ENCODE measurements around the gene MICALL2.

The MICALL2 gene

GRCh38 chr7:1493129-1493528, 33.9 kb upstream of the MICALL2 start:
- DNase-seq (ENCODE audit: low spot score), result no peak

- DNase-seq (ENCODE audit: low spot score), result no peak
These were observed 33.4 kb upstream of the MICALL2 start for GRCh38 chr7:1492640-1493039.

DNA sequence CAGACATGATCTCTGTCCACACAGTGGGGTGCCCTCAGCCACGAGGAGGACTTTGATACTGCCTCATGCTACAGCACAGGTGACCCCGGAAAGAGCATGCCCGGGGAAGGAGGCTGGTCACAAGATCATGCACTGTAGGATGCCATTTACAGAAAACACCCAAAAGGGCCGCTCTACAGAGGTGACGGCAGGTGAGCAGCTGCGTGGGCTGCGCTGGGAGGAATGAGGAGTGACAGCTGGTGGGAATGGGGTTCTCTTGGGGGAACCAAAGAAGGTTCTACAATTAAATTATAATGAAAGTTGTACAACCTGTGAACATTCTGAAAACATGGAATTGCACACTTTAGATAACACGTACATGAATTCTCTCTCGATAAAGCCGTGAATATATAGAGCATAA, 33.0 kb upstream of the MICALL2 start:
- DNase-seq (ENCODE audit: low spot score), result no peak

GRCh38 chr7:1490837-1491236, 31.6 kb upstream of the MICALL2 start:
- no peak for DNase-seq (ENCODE audit: low spot score)

DNA sequence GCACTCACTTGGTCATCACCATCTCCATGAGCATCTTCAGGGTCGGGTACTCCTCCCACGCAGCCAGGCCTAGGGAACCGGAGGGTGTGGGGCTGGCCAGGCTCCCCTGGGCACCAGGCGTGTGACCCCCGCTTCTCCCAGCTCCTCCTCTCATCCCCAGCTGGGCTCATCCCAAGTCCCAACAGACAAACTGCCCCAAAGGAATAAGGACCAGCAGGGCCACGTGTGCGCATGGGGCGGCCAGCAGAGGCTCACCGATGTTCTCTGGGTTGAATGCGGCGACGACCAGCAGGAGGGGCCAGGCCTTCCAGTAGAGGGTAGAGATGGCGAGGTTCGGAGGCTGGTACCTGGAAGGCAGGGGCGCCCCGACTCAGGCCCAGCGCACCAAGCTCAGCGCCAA, 30.1 kb upstream of the MICALL2 start:
- no peak for DNase-seq (ENCODE audit: low spot score)

GRCh38 chr7:1488016-1488415, 28.7 kb upstream of the MICALL2 start:
- DNase-seq (ENCODE audit: low spot score), result no peak

DNA sequence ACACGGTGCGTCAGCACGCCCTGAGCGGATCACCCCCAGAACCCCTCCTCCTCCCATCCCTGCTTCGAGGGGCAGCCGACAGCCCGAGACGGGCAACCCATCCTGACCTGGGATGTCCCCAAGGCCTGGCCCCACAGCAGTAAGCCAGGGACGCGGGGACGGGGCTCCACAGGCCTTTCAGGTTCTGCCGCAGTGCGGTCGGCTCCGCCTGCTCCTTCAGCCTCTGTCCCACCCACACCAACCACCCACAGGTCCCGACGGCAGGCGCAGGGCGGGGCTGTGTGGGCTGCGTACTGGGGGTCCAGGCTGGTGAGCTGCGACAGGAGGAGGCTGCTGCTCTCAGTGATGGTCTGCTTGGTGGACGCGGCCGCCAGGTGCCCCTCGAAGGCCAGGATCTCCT, 28.2 kb upstream of the MICALL2 start:
- no peak for DNase-seq (ENCODE audit: low spot score)

DNA sequence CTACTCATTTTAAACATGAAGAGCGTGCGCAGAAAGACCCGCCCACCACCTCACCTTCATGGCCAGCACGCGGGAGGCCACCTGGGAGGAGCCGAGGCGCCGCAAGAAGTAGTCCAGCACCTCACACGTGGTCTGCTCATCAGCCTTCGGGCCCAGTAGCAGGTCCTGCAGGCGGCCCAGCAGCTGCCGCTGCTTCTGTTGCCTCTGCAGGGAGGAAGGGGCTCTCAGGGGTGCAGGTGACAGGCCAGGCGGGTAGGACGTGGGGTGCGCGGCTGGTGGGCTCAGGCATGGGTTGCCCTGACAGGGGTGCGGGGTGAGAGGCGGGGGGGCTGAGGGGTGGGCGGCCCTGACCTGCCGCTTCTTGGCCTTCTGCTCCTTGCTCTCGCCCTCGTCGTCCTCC, 27.3 kb upstream of the MICALL2 start:
- no peak for DNase-seq (ENCODE audit: low spot score)

DNA sequence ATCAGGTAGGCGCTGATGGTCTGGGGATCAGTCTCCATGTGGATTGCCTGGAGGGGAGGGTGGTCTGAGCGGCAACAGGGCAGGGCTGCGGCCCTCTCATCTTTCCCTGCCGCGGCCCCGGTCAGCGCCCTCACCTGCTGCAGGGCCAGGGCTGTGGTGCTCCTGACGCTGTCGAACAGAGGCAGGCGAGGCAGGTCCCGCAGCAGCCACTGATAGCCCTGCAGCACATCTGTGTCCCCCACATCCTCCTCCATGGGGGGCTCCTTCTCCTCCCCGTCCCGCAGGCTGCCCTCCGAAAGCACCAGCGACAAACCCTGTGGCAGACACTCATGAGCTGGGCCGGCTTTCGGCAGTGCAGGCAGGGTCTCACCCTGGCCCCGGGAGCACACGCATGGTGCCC, 25.9 kb upstream of the MICALL2 start:
- no peak for DNase-seq (ENCODE audit: low spot score)

- DNase-seq (ENCODE audit: low spot score), result no peak
These were observed 25.3 kb upstream of the MICALL2 start for GRCh38 chr7:1484569-1484968.

DNA sequence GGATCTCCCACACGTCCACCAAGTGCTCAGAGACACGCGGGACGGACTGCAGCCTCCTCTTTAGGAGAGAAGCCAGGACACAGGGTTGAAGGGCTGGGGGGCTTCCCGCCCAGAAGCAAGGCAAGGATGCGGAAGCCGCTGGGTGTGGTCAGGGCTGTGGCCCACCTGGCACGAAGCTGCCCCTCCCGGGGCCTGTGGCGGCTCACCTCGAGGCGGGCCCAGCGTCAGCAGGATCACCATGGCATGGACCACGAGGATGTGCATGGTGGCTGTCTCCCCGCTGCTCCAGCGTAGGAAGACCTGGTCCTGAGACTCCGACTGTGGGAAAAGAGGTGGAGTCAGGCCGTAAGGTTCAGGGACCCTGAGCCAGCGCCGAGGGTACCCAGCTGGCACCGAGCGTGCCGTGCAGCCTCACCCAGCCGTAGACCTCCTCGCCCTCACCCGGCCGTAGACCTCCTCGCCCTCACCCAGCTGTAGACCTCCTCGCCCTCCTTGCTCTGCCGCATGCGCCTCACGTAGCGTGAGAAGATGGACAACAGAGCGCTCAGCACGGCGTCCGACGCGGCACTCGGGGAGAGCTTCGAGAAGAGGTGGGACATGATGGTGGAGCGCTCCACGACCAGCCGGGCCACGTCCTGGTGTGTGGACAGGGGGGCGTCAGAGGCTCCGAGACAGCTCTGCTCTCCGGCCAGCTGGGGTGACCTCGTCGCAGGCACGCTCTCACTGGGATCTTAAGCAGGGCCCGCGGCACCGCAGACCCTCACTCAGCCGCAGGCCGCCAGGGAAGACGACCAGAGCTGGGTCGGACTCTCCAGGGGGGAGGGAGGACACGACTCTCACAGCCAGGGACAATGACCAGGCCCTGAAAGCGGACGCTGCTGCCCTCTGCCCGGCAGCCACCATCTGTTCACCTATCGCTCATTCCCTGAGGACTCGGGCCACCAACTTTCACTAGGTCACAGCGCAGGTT, 24.6 kb upstream of the MICALL2 start:
- DNase-seq (ENCODE audit: low spot score), result no peak

GRCh38 chr7:1483079-1483478, 23.8 kb upstream of the MICALL2 start:
- DNase-seq (ENCODE audit: low spot score), result no peak

- DNase-seq (ENCODE audit: low spot score), result no peak
These were observed 22.0 kb upstream of the MICALL2 start for GRCh38 chr7:1481300-1481699.

DNA sequence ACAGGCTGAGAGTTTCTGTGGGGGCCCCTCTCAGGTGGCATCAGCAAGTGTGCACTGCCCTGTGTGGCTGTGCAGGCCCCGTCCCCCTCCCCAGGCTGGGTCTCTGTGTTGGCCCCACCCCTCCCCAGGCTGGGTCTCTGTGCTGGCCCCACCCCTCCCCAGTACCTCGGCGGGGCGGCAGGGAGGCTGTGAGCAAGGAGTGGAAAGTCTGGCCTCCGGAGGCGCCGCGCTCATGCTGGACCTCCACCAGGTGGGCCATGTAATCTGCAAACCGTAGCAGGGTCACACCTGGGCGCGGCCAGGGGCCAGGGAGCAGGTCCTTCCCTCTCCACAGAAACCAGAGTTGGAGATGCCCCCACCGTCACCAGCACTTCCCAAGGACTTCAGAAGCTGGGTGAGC, 21.4 kb upstream of the MICALL2 start:
- no peak for DNase-seq (ENCODE audit: low spot score)

DNA sequence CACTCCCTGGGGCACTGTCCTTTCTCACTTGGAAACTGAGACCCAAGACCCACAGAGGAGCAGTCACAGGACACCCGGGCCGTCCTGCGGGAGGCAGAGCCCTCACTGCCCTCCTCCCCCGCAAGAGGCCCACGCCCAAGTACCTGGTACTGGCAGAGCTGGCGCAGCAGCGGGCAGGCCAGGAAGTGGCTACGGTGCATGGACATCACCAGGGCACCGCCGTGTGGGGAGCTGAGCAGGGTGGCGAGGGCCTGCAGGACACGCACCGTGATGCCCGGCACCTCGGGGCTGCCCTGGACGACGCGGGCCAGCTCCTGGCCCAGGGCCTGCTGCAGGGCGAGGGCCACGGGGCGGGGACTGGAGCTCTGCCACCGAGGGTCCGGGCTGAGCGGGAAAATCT, 20.0 kb upstream of the MICALL2 start:
- DNase-seq (ENCODE audit: low spot score), result no peak

GRCh38 chr7:1478480-1478879, 19.2 kb upstream of the MICALL2 start:
- DNase-seq (ENCODE audit: low spot score), result no peak

- no peak for DNase-seq (ENCODE audit: low spot score)
These were observed 17.6 kb upstream of the MICALL2 start for GRCh38 chr7:1476859-1477258.

GRCh38 chr7:1475991-1476390, 16.7 kb upstream of the MICALL2 start:
- DNase-seq (ENCODE audit: low spot score), result no peak

- no peak for DNase-seq (ENCODE audit: low spot score)
These were observed 16.1 kb upstream of the MICALL2 start for GRCh38 chr7:1475393-1475792.

DNA sequence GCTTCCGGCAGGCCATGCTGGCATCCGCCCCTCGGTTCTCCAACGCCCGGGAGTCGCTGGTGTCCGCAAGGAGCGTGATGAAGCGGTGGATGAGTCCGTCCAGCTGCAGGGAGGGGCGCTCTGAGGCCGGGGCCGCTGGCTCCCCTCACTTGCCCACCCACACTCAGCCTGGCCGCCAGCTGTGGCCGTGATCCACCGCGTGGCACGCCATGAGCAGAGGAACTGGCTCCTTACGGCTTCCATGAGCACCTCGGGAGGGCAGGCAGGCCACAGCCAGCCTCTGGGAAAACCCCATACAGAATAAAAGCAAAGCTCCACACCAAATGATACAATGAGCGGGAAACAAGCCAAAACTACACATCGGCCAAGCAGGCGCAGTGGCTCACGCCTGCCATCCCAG, 15.5 kb upstream of the MICALL2 start:
- no peak for DNase-seq (ENCODE audit: low spot score)

- DNase-seq (ENCODE audit: low spot score), result peak; percentile 96
These were observed 14.7 kb upstream of the MICALL2 start for GRCh38 chr7:1473864-1474512.

DNA sequence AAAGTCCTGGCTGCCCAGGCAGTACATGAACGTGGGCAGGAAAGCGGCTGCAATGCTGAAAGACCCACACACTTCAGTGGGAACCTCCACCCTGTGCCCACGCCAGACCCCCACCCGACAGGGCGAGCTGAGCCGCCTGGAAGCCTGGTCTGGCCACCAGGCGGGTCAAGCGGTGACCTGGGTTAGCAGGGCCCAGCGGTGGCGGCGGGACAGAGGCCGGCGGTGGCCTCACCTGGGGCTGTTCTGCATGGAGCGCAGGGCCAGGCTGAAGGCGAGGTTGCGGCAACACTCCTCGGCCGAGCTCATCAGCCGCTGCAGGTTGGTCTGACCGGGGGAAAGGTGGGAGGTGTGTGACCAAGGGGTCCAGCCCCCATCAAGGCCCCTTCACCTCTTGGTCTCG, 11.6 kb upstream of the MICALL2 start:
- DNase-seq (ENCODE audit: low spot score), result no peak

GRCh38 chr7:1468643-1469298, 9.5 kb upstream of the MICALL2 start:
- DNase-seq (ENCODE audit: low spot score), result no peak

All from D341Med (cell line).